GM12873 (cell line): ENCODE data around the gene MDN1.

Experiments used
- CTCF ChIP-seq: IDR thresholded peaks from 2 replicates; pipeline ENCODE4 v1.5.1; 2012; ENCODE audit warnings: low read depth, mild to moderate bottlenecking, moderate library complexity, low read length, control low read depth; ENCODE audit not compliant: insufficient read depth; ENCODE audit errors: missing control alignments

Gene MDN1

GRCh38 chr6:89605861-89606260 lies 213.7 kb downstream of the MDN1 start:
- TF ChIP-seq CTCF = no peak

DNA sequence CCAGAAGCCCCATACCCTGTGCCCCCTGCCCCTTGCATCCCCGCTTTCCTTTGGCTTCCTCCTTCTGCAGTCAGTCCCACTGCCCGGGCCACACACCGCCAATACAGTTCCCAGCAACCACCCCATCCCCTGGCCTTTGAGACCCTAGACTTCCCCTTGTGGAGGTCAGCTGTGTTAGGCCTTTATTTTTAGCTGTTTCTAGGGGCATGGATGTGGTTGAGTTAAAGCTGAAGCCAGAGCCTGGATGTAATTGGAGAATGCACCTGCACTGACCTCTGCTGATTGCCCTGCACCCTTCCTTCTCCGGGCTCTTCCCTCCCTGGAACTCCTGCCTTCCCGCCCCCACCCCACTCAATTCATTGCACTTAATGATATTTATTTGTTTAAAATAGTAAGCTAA lies 214.9 kb downstream of the MDN1 start:
- TF ChIP-seq CTCF = no peak

DNA sequence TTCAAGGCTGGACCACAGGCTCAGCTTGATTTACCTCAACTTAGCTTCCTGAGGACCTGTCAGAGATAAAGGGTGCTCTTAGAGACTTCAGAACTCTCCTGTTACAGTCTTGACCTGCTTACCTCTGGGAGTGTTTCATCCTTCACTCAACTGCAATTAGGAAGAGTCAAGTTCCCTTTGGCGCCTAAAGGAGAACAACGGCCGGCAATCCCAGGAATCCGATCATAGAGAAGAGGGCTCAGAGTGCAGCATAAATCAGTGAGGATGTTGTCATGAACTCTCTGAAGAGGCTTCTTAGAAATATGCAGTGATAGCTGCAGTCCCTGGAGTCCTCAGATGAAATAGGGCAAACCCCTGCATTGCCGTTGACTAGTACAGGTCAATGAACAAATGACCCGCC lies 217.4 kb downstream of the MDN1 start:
- no peak for TF ChIP-seq CTCF

GRCh38 chr6:89599727-89600126 lies 219.9 kb downstream of the MDN1 start:
- no peak for TF ChIP-seq CTCF

- peak; percentile 2 for TF ChIP-seq CTCF
Observed at GRCh38 chr6:89597988-89598387, 221.6 kb downstream of the MDN1 start.

- no peak for TF ChIP-seq CTCF
Observed at GRCh38 chr6:89597372-89597771, 222.2 kb downstream of the MDN1 start.

DNA sequence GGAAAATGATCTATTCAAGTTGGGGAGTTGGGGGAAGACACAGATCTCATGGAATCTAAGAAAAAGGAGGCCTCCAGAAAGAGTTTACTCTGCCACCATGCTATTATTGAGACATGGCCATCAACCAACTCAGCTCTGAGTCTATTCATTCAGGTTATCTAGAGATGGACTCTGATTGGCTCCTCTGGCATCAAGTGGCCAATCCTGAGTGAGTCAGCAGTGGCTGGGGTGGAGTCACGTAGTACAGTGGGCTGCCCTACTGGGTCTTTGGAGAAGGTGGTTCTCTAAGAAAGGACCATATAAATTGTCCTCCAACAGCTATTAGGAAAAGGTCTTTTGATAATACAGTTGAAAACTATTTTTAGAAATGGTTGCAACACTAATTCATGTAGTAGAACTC lies 223.1 kb downstream of the MDN1 start:
- no peak for TF ChIP-seq CTCF
